ENCODE results near the gene IPO13.

DNA sequence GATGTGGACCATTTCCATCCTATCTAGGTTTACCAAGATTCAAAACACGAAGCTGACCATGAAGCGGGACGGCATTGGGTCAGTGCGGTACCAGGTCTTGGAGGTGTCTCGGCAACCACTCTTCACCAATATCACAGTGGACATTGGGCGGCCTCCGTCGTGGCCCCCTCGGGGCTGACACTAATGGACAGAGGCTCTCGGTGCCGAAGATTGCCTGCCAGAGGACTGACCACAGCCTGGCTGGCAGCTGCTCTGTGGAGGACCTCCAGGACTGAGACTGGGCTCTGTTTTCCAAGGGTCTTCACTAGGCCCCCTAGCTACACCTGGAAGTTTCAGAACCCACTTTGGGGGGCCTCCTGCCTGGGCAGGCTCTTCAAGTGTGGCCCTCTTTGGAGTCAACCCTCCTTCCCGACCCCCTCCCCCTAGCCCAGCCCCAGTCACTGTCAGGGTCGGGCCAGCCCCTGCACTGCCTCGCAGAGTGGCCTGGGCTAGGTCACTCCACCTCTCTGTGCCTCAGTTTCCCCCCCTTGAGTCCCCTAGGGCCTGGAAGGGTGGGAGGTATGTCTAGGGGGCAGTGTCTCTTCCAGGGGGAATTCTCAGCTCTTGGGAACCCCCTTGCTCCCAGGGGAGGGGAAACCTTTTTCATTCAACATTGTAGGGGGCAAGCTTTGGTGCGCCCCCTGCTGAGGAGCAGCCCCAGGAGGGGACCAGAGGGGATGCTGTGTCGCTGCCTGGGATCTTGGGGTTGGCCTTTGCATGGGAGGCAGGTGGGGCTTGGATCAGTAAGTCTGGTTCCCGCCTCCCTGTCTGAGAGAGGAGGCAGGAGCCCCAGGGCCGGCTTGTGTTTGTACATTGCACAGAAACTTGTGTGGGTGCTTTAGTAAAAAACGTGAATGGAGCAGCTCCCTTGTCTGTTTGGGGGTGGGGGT is 43.8 kb downstream of the IPO13 start:
- TF ChIP-seq, protein P1, sequence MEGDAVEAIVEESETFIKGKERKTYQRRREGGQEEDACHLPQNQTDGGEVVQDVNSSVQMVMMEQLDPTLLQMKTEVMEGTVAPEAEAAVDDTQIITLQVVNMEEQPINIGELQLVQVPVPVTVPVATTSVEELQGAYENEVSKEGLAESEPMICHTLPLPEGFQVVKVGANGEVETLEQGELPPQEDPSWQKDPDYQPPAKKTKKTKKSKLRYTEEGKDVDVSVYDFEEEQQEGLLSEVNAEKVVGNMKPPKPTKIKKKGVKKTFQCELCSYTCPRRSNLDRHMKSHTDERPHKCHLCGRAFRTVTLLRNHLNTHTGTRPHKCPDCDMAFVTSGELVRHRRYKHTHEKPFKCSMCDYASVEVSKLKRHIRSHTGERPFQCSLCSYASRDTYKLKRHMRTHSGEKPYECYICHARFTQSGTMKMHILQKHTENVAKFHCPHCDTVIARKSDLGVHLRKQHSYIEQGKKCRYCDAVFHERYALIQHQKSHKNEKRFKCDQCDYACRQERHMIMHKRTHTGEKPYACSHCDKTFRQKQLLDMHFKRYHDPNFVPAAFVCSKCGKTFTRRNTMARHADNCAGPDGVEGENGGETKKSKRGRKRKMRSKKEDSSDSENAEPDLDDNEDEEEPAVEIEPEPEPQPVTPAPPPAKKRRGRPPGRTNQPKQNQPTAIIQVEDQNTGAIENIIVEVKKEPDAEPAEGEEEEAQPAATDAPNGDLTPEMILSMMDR (IDR thresholded peaks at IDR 0.05) = no peak
- TF ChIP-seq POLR2A (IDR thresholded peaks at IDR 0.05) (no peak), POLR2AphosphoS5 (IDR thresholded peaks at IDR 0.05) (no peak), EP300 (IDR thresholded peaks at IDR 0.05) (no peak)

Measured in upper lobe of left lung (tissue), 4 donors.